Measurements from ENCODE around the gene ITPR1. TPM values are rescaled to one million over a fixed set of nuclear protein-coding genes. Genes with fewer than 3 reads are reported as not detected.

The ITPR1 gene
- total RNA-seq, 4 donors from 2014 or later = 56.1 to 71.2 (median 61.9) TPM

- Histone ChIP-seq H3K9me3 (no peaks in the 10 kb centered on the region), H3K27me3 (no peaks in the 10 kb centered on the region), H3K4me3 (no peak overlapping the region), H3K4me1 (peaks cover 0 to 34% (median 13%) of the 10 kb centered on the region in 4 donors), H3K36me3 (no peaks in the 10 kb centered on the region), H3K27ac (peak overlapping the region in 2 of 4 donors; percentile 42 to 62)
- no peak for TF ChIP-seq CTCF (IDR thresholded peaks at IDR 0.05)
- TF ChIP-seq EP300 (IDR thresholded peaks at IDR 0.05) = no peak
- no peak for TF ChIP-seq POLR2A (IDR thresholded peaks at IDR 0.05)
- WGBS, 2 donors = 70 to 81% methylated on average over 3 of the region's 3 CpGs
- no peak for DNase-seq (ENCODE audit: low spot score in 2 of 2)
These were observed 251.5 kb downstream of the ITPR1 start for GRCh38 chr3:4744405-4745234.

GRCh38 chr3:4745235-4745610, 252.1 kb downstream of the ITPR1 start:
- H3K4me3 ChIP-seq = no peak overlapping the region
- H3K27me3 ChIP-seq = no peaks in the 10 kb centered on the region
- no peak for TF ChIP-seq POLR2A (IDR thresholded peaks at IDR 0.05)
- no peak for TF ChIP-seq CTCF (IDR thresholded peaks at IDR 0.05)
- TF ChIP-seq EP300 (IDR thresholded peaks at IDR 0.05) = no peak
- H3K27ac ChIP-seq = no peak overlapping the region
- peaks cover 0 to 35% (median 19%) of the 10 kb centered on the region in 4 donors for H3K4me1 ChIP-seq
- DNase-seq (ENCODE audit: low spot score in 2 of 2) = no peak
- WGBS, 2 donors = 73 to 80% methylated on average over 7 of the region's 7 CpGs
- no peaks in the 10 kb centered on the region for H3K9me3 ChIP-seq
- H3K36me3 ChIP-seq = no peaks in the 10 kb centered on the region

- Histone ChIP-seq H3K27ac (no peak overlapping the region), H3K4me1 (peaks cover 0 to 35% (median 27%) of the 10 kb centered on the region in 4 donors)
- WGBS, 2 donors = 46 to 60% methylated on average over 11 of the region's 11 CpGs
These were observed 253.3 kb downstream of the ITPR1 start for GRCh38 chr3:4746241-4746958.

GRCh38 chr3:4748127-4748526, 255.0 kb downstream of the ITPR1 start:
- whole genome bisulfite sequencing, 2 donors = 63 to 65% methylated on average over 1 of the region's 1 CpG
- H3K9me3 ChIP-seq = no peaks in the 10 kb centered on the region
- TF ChIP-seq CTCF (IDR thresholded peaks at IDR 0.05) (no peak), POLR2A (IDR thresholded peaks at IDR 0.05) (no peak), EP300 (IDR thresholded peaks at IDR 0.05) (no peak)
- H3K27ac ChIP-seq = no peak overlapping the region
- no peaks in the 10 kb centered on the region for H3K27me3 ChIP-seq
- DNase-seq (ENCODE audit: low spot score in 2 of 2) = no peak
- H3K4me1 ChIP-seq = peaks cover 0 to 29% (median 20%) of the 10 kb centered on the region in 4 donors
- no peak overlapping the region for H3K4me3 ChIP-seq
- no peaks in the 10 kb centered on the region for H3K36me3 ChIP-seq

More at GRCh38 chr3:4746241-4746958, 253.3 kb downstream of the ITPR1 start:
- H3K27me3 ChIP-seq = no peaks in the 10 kb centered on the region
- no peaks in the 10 kb centered on the region for H3K36me3 ChIP-seq
- no peak overlapping the region for H3K4me3 ChIP-seq
- no peaks in the 10 kb centered on the region for H3K9me3 ChIP-seq
- TF ChIP-seq EP300 (IDR thresholded peaks at IDR 0.05) = no peak
- no peak for TF ChIP-seq CTCF (IDR thresholded peaks at IDR 0.05)
- TF ChIP-seq POLR2A (IDR thresholded peaks at IDR 0.05) = no peak
- no peak for DNase-seq (ENCODE audit: low spot score in 2 of 2)
